Kidney epithelial cell (primary cell): ENCODE data around the gene STIMATE. TPM values are rescaled to one million over a fixed set of nuclear protein-coding genes. Genes with fewer than 3 reads are reported as not detected.

Source experiments
- DNase-seq: peaks from one replicate; pipeline ENCODE4 v3.0.0-alpha.2; 2010; ENCODE audit warnings: low read depth
- H3K27me3 ChIP-seq: 2 replicates; pipeline ENCODE4 v1.6.0; 2011; ENCODE audit warnings: low read length; ENCODE audit not compliant: control insufficient read depth, insufficient read depth
- H3K36me3 ChIP-seq: 2 replicates; pipeline ENCODE4 v1.5.1; 2011; ENCODE audit warnings: low read length; ENCODE audit not compliant: control insufficient read depth, insufficient read depth
- H3K4me3 ChIP-seq: 2 replicates; pipeline ENCODE4 v1.5.1; 2011; ENCODE audit warnings: low read depth, mild to moderate bottlenecking, control low read depth, low read length
- total RNA-seq: library from RNA; depleted of rRNA; stranded (reverse); fragments of >200 nt; gene quantifications from 2 replicates; pipeline ENCODE4 v1.2.3, GENCODE V29; 2015
- TF ChIP-seq, protein P1 (sequence below): IDR thresholded peaks from 2 replicates; pipeline ENCODE4 v1.5.1; 2011; ENCODE audit warnings: mild to moderate bottlenecking, moderate library complexity, low read length, control low read depth, inconsistent platforms; ENCODE audit not compliant: insufficient read depth, poor library complexity, severe bottlenecking

The STIMATE gene
- total RNA-seq, 1 donor from 2014 or later: 15.2 TPM

GRCh38 chr3:52879581-52879980 lies 17.8 kb downstream of the STIMATE start:
- H3K27me3 ChIP-seq: no peaks in the 10 kb centered on the region

DNA sequence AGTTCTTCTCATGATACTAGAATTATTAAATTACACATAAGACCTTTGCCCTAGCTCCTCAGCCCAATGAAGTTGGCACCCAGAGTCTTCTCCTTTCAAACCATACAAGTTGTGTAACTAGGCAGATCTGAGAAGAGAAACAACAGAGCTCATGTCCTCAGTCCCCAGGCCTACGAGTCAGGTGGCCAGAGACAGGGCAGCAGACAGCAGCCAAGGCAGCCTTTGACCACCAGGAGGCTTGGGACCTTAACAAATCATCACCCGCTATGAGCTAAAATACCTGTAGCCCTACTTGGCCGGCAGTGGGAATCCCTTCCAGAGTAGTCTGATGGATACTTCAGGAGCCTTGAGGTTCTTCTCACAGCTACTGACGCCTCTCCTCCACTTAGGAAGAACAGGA lies 18.3 kb downstream of the STIMATE start:
- TF ChIP-seq, protein P1, sequence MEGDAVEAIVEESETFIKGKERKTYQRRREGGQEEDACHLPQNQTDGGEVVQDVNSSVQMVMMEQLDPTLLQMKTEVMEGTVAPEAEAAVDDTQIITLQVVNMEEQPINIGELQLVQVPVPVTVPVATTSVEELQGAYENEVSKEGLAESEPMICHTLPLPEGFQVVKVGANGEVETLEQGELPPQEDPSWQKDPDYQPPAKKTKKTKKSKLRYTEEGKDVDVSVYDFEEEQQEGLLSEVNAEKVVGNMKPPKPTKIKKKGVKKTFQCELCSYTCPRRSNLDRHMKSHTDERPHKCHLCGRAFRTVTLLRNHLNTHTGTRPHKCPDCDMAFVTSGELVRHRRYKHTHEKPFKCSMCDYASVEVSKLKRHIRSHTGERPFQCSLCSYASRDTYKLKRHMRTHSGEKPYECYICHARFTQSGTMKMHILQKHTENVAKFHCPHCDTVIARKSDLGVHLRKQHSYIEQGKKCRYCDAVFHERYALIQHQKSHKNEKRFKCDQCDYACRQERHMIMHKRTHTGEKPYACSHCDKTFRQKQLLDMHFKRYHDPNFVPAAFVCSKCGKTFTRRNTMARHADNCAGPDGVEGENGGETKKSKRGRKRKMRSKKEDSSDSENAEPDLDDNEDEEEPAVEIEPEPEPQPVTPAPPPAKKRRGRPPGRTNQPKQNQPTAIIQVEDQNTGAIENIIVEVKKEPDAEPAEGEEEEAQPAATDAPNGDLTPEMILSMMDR: no peak
- Histone ChIP-seq H3K27me3 (no peaks in the 10 kb centered on the region), H3K36me3 (no peaks in the 10 kb centered on the region), H3K4me3 (no peak overlapping the region)
- no peak for DNase-seq

More at GRCh38 chr3:52879581-52879980, 17.8 kb downstream of the STIMATE start:
- Histone ChIP-seq H3K4me3 (no peak overlapping the region), H3K36me3 (no peaks in the 10 kb centered on the region)
- DNase-seq: no peak
- TF ChIP-seq, protein P1: no peak

DNA sequence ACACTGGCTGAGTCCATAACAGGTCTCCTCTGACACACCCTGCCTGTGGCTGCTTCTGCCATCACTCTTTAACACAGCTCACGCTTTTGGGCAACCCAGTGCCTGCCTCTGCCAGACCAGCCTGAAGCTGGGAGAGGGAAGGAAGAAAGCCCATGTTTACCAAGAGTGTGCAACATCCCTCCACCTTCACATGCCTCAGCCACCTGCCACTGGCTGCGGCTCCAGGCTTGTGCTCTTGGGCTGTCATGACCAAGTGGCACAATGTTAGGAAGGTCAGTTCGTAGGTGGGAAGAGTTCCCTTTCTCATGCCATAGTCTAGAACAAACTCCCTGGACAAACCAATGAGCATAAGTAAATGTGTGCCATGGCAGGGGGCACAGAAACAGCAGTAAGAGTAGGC lies 20.3 kb downstream of the STIMATE start:
- H3K4me3 ChIP-seq: no peak overlapping the region
- H3K27me3 ChIP-seq: no peaks in the 10 kb centered on the region
- TF ChIP-seq, protein P1: no peak
- no peaks in the 10 kb centered on the region for H3K36me3 ChIP-seq
- no peak for DNase-seq

GRCh38 chr3:52874864-52875587 lies 22.3 kb downstream of the STIMATE start:
- no peak for DNase-seq
- TF ChIP-seq, protein P1: no peak
- H3K27me3 ChIP-seq: no peaks in the 10 kb centered on the region
- H3K36me3 ChIP-seq: no peaks in the 10 kb centered on the region
- no peak overlapping the region for H3K4me3 ChIP-seq

- no peak for DNase-seq
- TF ChIP-seq, protein P1: no peak
- H3K27me3 ChIP-seq: no peaks in the 10 kb centered on the region
Observed at GRCh38 chr3:52874160-52874701, 23.1 kb downstream of the STIMATE start.

More at GRCh38 chr3:52874160-52874701, 23.1 kb downstream of the STIMATE start:
- Histone ChIP-seq H3K36me3 (no peaks in the 10 kb centered on the region), H3K4me3 (no peak overlapping the region)
